ENCODE data around the gene CRACR2A.

CRACR2A gene

GRCh38 chr12:3720772-3721171, 32.1 kb downstream of the CRACR2A start:
- TF ChIP-seq CTCF (IDR thresholded peaks at IDR 0.05; ENCODE audit: low read depth, low read length), result no peak
- DNase-seq (ENCODE audit: low read depth, low spot score), result no peak
- in situ Hi-C loops (cut with HindIII; ENCODE audit: low sequenced_read_pairs), result no loop called here
- no peak overlapping the region for H3K4me3 ChIP-seq (ENCODE audit: low read depth, low read length)

- no peak for DNase-seq (ENCODE audit: low read depth, low spot score)
- H3K4me3 ChIP-seq (ENCODE audit: low read depth, low read length), result no peak overlapping the region
- in situ Hi-C loops (cut with HindIII; ENCODE audit: low sequenced_read_pairs), result no loop called here
- TF ChIP-seq CTCF (IDR thresholded peaks at IDR 0.05; ENCODE audit: low read depth, low read length), result no peak
Measured at GRCh38 chr12:3718100-3718499, 34.8 kb downstream of the CRACR2A start.

- no peak overlapping the region for H3K4me3 ChIP-seq (ENCODE audit: low read depth, low read length)
- DNase-seq (ENCODE audit: low read depth, low spot score), result no peak
- in situ Hi-C loops (cut with HindIII; ENCODE audit: low sequenced_read_pairs), result no loop called here
- TF ChIP-seq CTCF (IDR thresholded peaks at IDR 0.05; ENCODE audit: low read depth, low read length), result no peak
Measured at GRCh38 chr12:3717283-3717898, 35.5 kb downstream of the CRACR2A start.

- TF ChIP-seq CTCF (IDR thresholded peaks at IDR 0.05; ENCODE audit: low read depth, low read length), result no peak
- no peak for DNase-seq (ENCODE audit: low read depth, low spot score)
- in situ Hi-C loops (cut with HindIII; ENCODE audit: low sequenced_read_pairs), result no loop called here
- no peak overlapping the region for H3K4me3 ChIP-seq (ENCODE audit: low read depth, low read length)
Measured at GRCh38 chr12:3715999-3716398, 36.9 kb downstream of the CRACR2A start.

GRCh38 chr12:3713947-3714346, 39.0 kb downstream of the CRACR2A start:
- no peak for DNase-seq (ENCODE audit: low read depth, low spot score)
- TF ChIP-seq CTCF (IDR thresholded peaks at IDR 0.05; ENCODE audit: low read depth, low read length), result no peak
- H3K4me3 ChIP-seq (ENCODE audit: low read depth, low read length), result no peak overlapping the region
- in situ Hi-C loops (cut with HindIII; ENCODE audit: low sequenced_read_pairs), result no loop called here

GRCh38 chr12:3713483-3713882, 39.4 kb downstream of the CRACR2A start:
- in situ Hi-C loops (cut with HindIII; ENCODE audit: low sequenced_read_pairs), result no loop called here
- no peak overlapping the region for H3K4me3 ChIP-seq (ENCODE audit: low read depth, low read length)
- TF ChIP-seq CTCF (IDR thresholded peaks at IDR 0.05; ENCODE audit: low read depth, low read length), result no peak
- no peak for DNase-seq (ENCODE audit: low read depth, low spot score)

Data from astrocyte of the spinal cord (primary cell).